COLO668 (cell line): ENCODE measurements around the gene BHLHE41.

Experiments
- DNase-seq: peaks from one replicate; lab custom pipeline; 2025; ENCODE audit not compliant: unreplicated experiment; lab: John Stamatoyannopoulos, UW

BHLHE41 gene

GRCh38 chr12:26090836-26091510 is 33.9 kb downstream of the BHLHE41 start:
- no peak for DNase-seq

- peak; percentile 1 for DNase-seq
These were observed 35.8 kb downstream of the BHLHE41 start for GRCh38 chr12:26088998-26089397.

GRCh38 chr12:26086936-26087335 is 37.9 kb downstream of the BHLHE41 start:
- no peak for DNase-seq

GRCh38 chr12:26080911-26081310 is 43.9 kb downstream of the BHLHE41 start:
- no peak for DNase-seq

- DNase-seq, result no peak
These were observed 46.7 kb downstream of the BHLHE41 start for GRCh38 chr12:26077915-26078702.
